Stimulated activated CD4-positive, alpha-beta T cell treated with anti-CD3 and anti-CD28 coated beads, Interleukin-2, amount 100 ng/mL, for 48 hours (primary cell): Measurements from ENCODE around the gene RNASE13.
A peak's percentile ranks its signal among the peaks of the same experiment; 100 is the strongest.

ENCODE experiments used
- DNase-seq, 2 donors: peaks; one replicate each; pipeline ENCODE4 v3.0.0-alpha.2; 2020

The RNASE13 gene, protein sequence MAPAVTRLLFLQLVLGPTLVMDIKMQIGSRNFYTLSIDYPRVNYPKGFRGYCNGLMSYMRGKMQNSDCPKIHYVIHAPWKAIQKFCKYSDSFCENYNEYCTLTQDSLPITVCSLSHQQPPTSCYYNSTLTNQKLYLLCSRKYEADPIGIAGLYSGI

DNA sequence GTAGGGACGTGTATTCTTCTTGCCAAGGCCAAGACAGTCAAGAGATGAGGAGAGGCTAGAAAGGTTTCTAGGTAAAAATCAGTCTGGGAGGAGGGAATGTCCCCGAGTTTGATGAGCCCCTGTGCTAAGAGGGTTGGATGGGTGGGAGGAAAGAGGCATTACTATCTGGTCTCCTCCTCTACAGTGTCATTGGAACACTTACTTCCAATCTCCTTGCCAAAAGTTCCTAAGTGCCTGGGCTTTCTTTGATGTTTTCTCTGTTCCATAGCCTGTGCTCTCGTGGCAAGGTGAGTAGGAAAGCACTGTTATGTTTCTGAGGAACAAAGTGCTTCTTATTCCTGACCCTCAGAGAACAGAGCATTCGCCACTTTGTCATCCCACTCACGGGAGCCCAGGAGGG is at the start of gene RNASE13:
Gene RNASE13, minus strand, starts transcription at position 101 of the 400 bp plus-strand sequence. CDS start 519 bp downstream, outside the sequence.
- no peak for DNase-seq

DNA sequence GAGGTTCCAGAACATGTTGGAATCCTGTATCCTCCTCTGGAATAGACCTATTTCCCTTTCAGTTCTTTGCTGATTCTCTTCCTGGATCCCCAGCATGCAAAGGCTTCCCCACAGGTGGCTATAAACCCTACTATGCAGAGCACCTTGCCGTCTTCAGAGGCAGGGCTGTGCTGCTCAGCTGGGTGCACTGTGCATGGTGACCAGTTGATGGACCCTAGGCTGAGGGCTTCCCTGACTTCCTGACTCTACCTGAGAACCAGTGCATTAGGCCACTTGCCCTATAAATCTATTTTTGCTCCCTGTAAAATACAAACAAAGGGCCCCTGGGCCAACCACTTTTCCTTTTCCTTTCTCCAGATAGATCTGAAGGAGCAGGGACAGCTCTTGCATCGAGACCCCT is 49.8 kb upstream of the RNASE13 start:
- no peak for DNase-seq

DNA sequence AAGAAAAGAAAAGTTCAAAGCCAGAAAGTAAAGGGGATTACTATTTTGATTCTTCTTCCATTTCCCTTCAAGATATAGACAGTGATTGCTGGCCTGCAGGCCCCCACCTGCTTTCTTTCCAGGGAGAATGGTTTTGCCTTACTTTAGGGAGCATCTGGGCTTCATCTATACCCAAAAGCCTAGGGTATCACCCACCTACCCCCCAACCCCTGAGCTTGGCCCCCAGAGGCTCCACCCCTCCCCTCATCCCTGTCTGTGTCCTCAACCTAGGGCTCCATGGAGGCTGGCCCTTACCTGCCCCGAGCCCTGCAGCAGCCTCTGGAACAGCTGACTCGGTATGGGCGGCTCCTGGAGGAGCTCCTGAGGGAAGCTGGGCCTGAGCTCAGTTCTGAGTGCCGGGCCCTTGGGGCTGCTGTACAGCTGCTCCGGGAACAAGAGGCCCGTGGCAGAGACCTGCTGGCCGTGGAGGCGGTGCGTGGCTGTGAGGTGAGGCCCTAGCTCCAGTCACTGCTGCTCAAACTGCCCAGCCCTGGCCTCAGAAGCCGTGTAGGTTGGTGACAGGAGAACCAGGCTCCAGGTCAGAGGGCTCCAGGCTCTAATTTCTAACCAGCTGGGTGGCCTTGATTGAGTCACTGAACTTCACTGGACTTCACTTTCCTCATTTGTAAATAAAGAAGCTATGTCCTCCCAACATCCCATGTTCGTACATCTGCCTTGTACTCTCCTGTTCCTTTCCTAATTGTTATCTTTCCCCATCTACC is 49.1 kb upstream of the RNASE13 start:
- DNase-seq, result no peak

DNA sequence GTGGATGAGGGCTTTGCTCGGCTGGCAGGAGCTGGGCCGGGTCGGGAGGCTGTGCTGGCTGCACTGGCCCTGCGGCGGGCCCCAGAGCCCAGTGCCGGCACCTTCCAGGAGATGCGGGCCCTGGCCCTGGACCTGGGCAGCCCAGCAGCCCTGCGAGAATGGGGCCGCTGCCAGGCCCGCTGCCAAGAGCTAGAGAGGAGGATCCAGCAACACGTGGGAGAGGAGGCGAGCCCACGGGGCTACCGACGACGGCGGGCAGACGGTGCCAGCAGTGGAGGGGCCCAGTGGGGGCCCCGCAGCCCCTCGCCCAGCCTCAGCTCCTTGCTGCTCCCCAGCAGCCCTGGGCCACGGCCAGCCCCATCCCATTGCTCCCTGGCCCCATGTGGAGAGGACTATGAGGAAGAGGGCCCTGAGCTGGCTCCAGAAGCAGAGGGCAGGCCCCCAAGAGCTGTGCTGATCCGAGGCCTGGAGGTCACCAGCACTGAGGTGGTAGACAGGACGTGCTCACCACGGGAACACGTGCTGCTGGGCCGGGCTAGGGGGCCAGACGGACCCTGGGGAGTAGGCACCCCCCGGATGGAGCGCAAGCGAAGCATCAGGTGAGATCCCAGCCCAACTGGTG is 47.0 kb upstream of the RNASE13 start:
- no peak for DNase-seq

DNA sequence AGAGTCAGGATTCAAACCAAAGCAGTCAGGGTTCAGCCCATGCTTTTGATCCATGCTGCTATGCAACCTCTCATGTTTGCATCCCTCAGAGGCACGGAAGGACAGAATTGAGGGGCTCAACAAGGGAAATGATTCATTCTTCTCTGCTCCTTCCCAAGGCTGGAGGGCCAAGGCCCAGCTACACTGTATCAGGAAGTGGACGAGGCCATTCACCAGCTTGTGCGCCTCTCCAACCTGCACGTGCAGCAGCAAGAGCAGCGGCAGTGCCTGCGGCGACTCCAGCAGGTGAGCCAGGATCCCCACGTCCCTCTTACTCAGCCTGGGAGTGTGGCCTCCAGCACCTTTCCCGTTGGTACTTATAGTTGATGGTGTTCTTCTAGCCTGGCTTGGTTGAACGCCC is 44.1 kb upstream of the RNASE13 start:
- DNase-seq, result no peak

DNA sequence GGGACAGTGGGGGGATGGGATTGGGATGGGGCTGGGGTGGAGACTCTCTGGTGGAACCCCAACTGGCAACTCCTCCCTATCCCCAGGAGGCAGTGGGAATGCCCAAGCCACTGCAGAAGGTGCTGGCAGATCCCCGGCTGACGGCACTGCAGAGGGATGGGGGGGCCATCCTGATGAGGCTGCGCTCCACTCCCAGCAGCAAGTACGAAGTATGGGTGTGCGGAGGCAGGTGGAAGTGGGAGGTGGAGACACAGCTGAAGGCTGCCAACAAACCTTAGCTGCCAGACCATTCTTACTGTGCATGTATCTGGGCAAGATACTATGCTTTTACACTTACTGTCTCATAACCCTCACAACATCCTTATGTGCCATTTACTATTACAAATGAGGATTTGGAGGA is 43.7 kb upstream of the RNASE13 start:
- DNase-seq, result no peak

DNA sequence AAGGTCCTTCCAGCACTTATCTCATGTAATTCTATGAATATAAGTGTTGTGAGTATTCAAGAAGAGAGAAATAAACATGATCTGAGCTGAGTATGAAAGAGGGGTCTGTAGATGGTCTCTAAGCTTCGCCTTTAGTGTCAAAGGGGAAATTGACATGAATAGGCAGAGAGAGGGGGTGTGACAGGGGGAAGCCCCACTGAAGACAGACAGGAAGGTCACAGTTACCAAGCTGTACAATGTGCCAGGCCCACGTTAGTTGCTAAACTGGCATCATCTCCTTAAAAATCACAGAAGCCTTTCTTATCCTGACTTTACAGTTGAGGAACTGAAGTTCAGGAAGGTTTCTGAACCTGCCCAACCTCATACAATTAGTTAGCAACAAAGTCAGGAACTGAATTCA is 43.1 kb upstream of the RNASE13 start:
- DNase-seq, result no peak

DNA sequence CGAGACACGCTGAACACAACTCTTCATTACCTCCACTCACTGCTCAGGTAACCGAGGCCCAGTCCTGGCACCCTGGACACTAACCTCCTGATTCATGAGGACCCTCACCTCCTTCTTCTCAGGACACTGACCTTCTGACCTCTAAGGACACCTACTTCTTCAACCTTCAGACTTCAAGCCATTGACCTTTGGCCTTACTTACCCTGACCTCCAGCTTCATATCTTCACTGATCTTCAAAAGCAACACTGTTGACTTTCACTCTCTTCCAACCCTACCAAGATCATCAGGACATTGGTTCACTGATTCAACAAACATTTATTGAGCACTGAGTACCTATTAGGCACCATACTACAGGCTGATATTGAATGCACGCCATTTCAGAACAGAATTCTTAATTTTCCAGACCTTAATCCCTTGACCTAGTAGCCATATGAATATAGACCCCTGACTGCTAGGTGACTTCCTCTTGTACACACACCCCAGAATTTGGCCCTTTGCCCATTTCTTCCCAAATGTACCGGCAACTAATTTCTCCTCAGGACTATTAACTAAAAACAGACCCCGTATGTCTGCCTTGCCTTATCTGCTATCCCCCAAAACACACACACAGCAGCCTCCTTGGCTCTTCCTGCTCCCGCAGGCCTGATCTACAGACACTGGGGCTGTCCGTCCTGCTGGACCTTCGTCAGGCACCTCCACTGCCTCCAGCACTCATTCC is 41.3 kb upstream of the RNASE13 start:
- DNase-seq, result no peak

DNA sequence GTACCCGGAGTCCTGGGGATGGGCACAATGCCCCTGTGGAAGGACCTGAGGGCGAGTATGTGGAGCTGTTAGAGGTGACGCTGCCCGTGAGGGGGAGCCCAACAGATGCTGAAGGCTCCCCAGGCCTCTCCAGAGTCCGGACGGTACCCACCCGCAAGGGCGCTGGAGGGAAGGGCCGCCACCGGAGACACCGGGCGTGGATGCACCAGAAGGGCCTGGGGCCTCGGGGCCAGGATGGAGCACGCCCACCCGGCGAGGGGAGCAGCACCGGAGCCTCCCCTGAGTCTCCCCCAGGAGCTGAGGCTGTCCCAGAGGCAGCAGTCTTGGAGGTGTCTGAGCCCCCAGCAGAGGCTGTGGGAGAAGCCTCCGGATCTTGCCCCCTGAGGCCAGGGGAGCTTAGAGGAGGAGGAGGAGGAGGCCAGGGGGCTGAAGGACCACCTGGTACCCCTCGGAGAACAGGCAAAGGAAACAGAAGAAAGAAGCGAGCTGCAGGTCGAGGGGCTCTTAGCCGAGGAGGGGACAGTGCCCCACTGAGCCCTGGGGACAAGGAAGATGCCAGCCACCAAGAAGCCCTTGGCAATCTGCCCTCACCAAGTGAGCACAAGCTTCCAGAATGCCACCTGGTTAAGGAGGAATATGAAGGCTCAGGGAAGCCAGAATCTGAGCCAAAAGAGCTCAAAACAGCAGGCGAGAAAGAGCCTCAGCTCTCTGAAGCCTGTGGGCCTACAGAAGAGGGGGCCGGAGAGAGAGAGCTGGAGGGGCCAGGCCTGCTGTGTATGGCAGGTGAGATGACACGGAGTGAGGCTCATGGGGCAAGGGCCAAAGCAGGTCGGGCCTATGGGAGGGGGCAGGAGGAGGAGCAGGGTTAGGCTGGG is 40.0 kb upstream of the RNASE13 start:
- no peak for DNase-seq

DNA sequence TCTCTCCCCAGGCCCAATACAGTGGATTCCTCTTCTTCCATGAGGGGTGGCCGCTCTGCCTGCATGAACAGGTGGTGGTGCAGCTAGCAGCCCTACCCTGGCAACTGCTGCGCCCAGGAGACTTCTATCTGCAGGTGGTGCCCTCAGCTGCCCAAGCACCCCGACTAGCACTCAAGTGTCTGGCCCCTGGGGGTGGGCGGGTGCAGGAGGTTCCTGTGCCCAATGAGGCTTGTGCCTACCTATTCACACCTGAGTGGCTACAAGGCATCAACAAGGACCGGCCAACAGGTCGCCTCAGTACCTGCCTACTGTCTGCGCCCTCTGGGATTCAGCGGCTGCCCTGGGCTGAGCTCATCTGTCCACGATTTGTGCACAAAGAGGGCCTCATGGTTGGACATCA is 39.3 kb upstream of the RNASE13 start:
- no peak for DNase-seq

DNA sequence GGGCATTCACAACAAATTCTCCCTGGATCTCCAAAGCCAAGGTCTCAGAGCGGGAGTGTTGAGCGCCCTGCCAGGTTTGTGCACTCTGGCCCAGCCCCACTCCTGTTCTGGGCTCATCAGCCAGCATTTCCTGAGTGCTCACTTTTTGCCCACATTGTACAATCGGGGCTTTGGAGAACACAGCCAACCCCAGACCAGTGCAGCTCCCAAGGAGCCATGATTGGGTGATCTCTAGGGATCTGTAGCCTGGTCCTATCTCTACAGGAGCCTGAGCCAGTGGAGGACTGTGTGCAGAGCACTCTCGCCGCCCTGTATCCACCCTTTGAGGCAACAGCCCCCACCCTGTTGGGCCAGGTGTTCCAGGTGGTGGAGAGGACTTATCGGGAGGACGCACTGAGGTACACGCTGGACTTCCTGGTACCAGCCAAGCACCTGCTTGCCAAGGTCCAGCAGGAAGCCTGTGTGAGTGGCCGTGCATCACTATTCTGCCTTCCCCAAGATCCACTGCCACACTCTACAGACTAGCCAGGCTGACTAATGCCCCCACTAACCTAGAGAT is 38.3 kb upstream of the RNASE13 start:
- no peak for DNase-seq

DNA sequence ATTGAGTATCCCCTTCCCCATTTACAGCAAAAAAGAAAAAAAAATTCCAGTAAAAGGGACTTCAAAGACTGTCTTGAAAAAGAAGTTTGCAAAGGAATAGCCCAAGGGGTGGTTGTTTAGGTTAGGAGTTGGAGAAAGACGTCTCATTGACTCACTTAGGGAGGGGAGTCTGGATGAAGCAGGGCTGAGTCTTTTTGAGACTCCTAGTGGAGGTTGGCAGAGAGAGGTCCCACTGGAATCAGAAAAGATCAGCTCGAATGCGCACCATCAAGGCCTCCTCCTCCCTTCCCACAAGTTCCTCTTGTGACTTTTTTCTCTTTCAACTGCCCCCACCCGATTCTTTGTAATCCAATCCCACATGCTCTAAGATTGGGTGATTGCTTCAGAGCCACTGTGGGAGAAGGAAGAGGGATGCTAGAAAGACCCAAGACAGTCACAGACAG is 37.4 kb upstream of the RNASE13 start:
- no peak for DNase-seq

DNA sequence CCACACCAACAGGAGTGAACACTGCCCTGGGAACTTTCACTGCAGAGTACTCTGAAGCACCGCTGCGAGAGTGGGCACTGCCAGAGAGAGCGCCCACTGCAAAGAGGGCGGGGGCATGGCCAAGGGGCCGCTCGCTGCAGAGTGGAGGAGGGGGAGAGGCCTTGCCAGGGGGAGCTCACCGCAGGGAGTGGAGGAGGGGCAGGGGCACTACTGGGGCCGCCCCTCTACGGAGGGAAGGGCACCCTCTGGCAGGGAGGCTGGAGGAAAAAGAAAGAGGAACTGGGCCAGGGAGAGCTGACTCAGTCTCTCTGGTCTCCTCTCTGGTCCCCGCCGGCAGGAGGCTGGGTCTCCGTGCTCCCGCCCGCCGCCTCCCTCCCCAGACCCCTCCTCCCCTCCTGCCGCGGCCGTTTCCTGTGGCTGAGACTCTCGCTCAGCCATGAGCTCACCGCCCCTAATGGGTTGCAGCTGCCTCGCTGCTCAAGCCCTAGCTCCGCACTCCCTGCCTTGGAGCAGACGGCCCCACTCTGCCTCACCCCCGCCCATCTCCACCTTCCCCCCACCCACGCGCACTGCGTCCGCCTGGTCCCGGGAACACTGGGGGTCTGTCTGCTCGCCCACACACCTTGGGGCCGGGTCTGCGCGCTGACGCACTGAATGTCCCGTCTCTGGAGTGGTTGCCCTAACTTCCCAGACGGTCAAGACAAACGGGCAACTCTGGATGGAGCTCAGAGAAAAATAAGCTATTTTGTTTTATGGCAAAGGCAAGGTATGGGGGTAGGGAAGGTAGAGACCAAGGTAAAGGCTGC is 36.8 kb upstream of the RNASE13 start:
- peak in 1 of 2 donors; percentile 40 for DNase-seq

DNA sequence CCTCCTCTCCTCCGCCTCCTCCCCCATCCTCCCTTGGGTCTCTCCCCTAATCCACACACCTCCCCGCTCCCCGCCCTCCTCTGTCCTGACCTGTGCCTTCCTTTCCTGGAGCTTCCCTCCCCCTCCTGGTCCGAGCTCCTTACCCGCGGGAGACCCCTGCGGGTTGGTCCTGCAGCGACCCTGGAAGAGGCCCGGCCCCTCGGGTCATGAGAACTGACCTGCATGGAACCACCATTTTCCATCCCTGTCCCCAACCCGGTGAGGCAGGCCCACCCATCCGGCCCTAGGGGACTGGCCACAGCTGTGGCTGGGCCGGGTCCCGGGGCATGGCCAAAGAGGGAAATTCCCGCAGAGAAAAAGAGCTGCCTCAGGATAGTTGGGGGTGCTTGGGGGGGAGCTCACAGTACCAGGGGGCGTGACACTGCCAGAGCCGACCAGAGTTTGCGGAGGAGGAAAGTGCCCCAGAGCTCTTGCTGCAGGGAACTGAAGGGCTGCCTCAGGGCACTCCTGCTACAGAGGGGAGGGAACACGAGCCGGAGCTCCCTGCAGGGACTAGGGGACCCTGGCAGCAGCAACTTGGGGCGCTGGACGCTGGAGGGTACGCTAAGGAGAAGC is 36.1 kb upstream of the RNASE13 start:
- DNase-seq, result no peak

DNA sequence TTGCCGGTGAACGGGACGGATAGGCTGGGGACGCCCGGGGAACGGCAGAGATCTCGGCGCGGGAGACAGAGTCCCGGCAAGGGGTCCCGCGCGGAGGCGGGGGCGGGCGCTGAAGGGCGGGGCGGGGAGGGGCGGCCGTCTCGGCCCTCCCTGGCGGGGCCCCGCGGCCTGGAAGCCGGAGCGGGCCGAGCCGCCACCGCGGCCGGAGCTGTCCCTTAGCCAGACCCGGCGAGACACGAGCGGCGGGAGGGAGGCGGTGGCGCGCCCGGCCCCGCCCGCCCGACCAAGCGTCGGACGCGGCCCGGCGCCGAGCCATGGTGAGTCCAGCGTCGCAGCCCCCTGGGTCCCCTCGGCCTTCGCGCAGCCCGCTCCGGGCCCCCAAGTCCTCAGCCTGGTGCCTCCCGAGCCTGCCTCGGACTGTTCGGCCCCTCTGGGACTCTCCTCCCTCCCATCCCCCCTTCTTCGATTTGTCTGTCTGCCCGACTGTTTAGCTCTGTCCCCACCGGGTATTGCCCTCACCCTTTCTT is 35.5 kb upstream of the RNASE13 start, which contains the start of gene ARHGEF40:
Gene ARHGEF40, plus strand, starts transcription at position 222 of the 527 bp plus-strand sequence. Its CDS starts 93 bp downstream, at position 315.
- DNase-seq, result no peak

DNA sequence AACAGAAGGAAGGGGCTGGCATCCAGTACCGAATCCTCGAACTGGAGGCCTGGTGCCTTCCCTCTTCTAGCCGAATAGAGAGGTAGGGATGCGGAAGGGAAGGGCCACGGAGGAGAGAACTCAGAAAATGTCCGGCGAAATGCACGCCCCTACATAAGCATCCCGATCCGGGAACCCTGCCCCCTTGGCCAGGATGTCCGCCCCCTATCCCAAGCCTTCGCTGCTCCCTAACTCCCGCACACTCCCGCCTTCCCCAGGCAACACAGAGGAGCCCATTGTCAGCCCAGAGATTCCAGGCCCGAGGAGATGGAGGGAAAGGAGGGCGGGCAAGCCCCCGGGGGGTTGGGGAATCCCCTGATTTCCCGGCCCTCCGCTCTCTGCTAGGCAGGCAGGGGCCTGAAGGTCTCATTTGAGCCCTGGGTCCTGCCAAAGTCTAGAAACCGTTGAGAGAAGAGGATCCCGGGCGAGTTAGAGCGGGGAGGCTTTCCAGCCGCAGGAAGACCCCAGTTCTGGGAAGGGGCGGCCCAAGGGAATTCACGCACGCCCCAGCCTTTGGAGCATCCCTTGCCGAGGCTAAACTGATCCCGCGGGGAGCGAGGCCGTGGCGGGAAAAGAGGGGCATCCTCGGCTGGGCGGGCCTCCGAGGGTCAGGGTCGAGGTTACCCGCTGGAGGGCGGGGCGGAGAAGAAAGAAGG is 34.9 kb upstream of the RNASE13 start:
- no peak for DNase-seq

DNA sequence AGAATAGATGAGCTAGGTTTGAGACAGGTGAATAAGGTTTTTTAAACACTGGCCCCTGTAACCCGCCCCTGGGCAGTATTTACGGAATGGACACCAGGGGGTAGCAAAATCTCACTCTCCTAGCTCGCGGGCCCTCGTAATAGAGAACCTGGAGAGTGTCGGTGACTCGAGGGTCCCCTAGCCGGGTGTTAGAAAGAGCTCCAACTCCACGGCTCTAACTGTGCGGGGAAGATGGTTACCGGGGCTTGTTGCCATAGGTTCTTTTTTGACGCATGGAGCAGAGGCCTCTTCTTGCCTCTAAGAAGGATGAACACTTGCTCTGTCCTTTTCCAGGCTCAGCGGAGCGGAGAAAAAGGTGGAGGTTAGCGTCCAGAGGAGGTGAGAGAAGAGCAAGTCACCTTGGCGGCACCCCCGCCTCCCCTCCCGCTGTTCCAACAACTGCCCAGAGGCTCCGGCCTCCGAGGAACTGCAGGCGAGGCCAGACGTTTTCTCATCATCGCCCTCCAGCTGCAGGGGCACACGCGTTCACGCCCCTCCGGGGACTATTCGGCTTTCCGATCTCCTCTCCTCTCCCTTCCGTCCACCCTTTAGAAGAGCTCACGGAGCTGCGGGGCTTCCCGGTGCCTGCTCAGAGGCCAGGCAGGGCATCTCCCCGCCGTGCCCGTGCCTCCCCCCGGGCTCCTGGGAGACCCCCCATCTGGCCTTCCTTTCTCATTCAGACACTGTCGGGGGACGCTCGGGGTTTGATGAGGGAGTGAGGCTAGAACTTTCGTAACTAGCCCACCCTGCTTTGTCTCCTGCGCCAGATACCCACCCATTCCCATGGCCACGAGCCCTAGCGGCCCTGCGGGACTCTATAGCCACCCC is 34.1 kb upstream of the RNASE13 start:
- DNase-seq, result no peak

DNA sequence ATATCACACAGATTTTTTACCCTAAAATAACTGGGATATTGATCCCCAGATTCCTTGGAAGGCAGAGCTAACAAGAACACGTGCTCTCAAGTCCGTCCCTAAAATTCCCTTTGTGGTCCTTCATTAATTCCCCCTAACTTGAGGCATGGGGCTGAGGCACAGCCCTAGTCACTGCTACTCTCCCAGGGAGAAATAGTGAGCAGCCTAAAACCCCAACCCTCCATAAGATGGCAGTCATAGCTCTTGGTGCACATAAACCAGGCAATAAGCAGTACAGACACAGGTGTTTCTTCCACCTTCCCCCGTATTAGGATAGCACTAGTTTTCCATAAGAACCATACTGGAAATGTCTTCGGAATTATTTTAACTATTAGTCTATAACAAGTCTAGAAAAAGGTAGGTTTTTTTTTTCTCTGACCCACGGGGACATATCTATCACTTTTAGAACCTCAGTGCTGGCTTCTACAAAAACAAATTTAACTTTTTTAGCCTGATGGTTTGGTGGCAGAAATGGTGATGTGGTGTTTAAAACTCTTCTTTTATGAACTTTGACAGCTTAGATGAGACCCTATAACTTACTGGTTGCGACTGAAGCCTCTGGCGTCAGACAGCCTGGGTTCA is 32.4 kb upstream of the RNASE13 start:
- no peak for DNase-seq
